Hematopoietic multipotent progenitor cell treated with erythropoietin and hydrocortisone succinate and interleukin-3 and kit ligand, for 6 days (in vitro differentiated cells): ENCODE measurements around the gene TARDBP.
"Not testable (repeated sequence)": the region's sequence is repeated elsewhere in the genome, so short reads cannot be mapped to it uniquely, and the experiment has no call there.

Source experiments
- DNase-seq: peaks from one replicate; pipeline ENCODE4 v3.0.0-alpha.2; 2015

TARDBP gene

GRCh38 chr1:11061652-11062365, 49.4 kb downstream of the TARDBP start:
- DNase-seq, result no peak

- peak; percentile 20 for DNase-seq
These were observed 50.5 kb downstream of the TARDBP start for GRCh38 chr1:11062965-11063401.

- DNase-seq, result peak; percentile 67
These were observed 51.6 kb downstream of the TARDBP start for GRCh38 chr1:11063937-11064537.

GRCh38 chr1:11064942-11065341, 52.5 kb downstream of the TARDBP start:
- DNase-seq, result no peak

GRCh38 chr1:11065796-11066195, 53.3 kb downstream of the TARDBP start:
- DNase-seq, result no peak

GRCh38 chr1:11067716-11068599, 55.5 kb downstream of the TARDBP start:
- no peak for DNase-seq

- DNase-seq, result no peak
These were observed 56.4 kb downstream of the TARDBP start for GRCh38 chr1:11068600-11069473.

GRCh38 chr1:11070876-11071275, 58.4 kb downstream of the TARDBP start:
- DNase-seq, result no peak

- DNase-seq, result no peak
These were observed 59.2 kb downstream of the TARDBP start for GRCh38 chr1:11071463-11072215.

- DNase-seq, result no peak
These were observed 59.9 kb downstream of the TARDBP start for GRCh38 chr1:11072216-11072917.

GRCh38 chr1:11073398-11073797, 60.9 kb downstream of the TARDBP start:
- DNase-seq, result not testable (repeated sequence)
